ENCODE results near the gene MREG.

DNA sequence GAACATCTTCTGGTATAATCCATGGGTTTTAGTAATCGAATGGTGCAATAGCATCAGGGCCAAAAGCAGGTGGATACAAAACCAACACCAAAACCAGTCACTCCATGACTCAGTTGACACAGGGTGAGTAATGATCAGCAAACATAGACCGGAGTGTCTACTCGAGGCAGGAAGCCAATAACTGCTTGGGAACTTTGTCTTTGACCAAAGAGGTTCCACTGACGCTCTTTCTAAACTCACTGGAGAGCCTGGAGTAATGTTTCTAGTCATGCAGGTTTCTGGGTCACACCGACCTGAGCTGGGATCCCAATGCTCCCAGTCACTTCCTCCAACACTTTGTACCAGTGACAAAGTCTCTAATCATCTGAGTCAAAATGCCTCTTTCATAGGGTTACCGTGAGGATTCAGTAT lies 30.9 kb downstream of the MREG start:
- TF ChIP-seq POLR2A (IDR thresholded peaks at IDR 0.05) (no peak), CTCF (IDR thresholded peaks at IDR 0.05) (no peak)

Data from lower leg skin (tissue), 3 donors.